Upper lobe of right lung (tissue), 1 donor: ENCODE data around the gene LENEP. TPM values are rescaled to one million over a fixed set of nuclear protein-coding genes. Genes with fewer than 3 reads are reported as not detected.

Source experiments
- ATAC-seq: fragments of 200-7000 bp; cut with Tn5 transposase; one replicate; pipeline ENCODE4 v1.9.1; 2020; ENCODE audit warnings: mild to moderate bottlenecking, moderate library complexity
- DNase-seq: peaks from one replicate; pipeline ENCODE4 v3.0.0-alpha.2; 2020
- H3K27ac ChIP-seq: fragments of 200-600 bp; one replicate; pipeline ENCODE4 v1.8.0; 2022
- H3K27me3 ChIP-seq: fragments of 200-600 bp; one replicate; pipeline ENCODE4 v1.8.0; 2022; ENCODE audit warnings: mild to moderate bottlenecking
- H3K36me3 ChIP-seq: fragments of 200-600 bp; one replicate; pipeline ENCODE4 v1.8.0; 2022
- H3K4me1 ChIP-seq: fragments of 200-600 bp; one replicate; pipeline ENCODE4 v1.8.0; 2022
- H3K4me3 ChIP-seq: fragments of 200-600 bp; one replicate; pipeline ENCODE4 v1.8.0; 2022; ENCODE audit warnings: mild to moderate bottlenecking
- H3K9me3 ChIP-seq: fragments of 200-600 bp; one replicate; pipeline ENCODE4 v1.8.0; 2022
- intact Hi-C: fragments of 100-400 bp; cut with DNase I; formaldehyde crosslinking; loops from one replicate; pipeline ENCODE4 v1.11.0; 2022
- total RNA-seq: library from RNA; stranded (reverse); fragmentation: NEBNext Ultra II Directional; extraction: Animal tissue kit (Norgen Biotek cat#: 25700); gene quantifications from one replicate; pipeline ENCODE4 v1.2.1, GENCODE V29; 2021
- TF ChIP-seq, protein P1 (sequence below): fragments of 200-600 bp; IDR thresholded peaks from one replicate; pipeline ENCODE4 v1.8.0; 2022; ENCODE audit warnings: antibody characterized with exemption
- donor health status: DM: no; HTN: yes; CAD: no; lungs with severe emphysema.

Gene LENEP
- total RNA-seq, 1 donor from 2014 or later = not detected

GRCh38 chr1:155024315-155024714 is 30.9 kb downstream of the LENEP start:
- ATAC-seq (no peak), DNase-seq (no peak)
- H3K9me3 ChIP-seq = no peaks in the 10 kb centered on the region
- no peak overlapping the region for H3K4me3 ChIP-seq
- intact Hi-C loops = no loop called here
- no peaks in the 10 kb centered on the region for H3K27me3 ChIP-seq
- H3K4me1 ChIP-seq = no peaks in the 10 kb centered on the region
- H3K27ac ChIP-seq = no peak overlapping the region
- no peaks in the 10 kb centered on the region for H3K36me3 ChIP-seq
- TF ChIP-seq, protein P1, sequence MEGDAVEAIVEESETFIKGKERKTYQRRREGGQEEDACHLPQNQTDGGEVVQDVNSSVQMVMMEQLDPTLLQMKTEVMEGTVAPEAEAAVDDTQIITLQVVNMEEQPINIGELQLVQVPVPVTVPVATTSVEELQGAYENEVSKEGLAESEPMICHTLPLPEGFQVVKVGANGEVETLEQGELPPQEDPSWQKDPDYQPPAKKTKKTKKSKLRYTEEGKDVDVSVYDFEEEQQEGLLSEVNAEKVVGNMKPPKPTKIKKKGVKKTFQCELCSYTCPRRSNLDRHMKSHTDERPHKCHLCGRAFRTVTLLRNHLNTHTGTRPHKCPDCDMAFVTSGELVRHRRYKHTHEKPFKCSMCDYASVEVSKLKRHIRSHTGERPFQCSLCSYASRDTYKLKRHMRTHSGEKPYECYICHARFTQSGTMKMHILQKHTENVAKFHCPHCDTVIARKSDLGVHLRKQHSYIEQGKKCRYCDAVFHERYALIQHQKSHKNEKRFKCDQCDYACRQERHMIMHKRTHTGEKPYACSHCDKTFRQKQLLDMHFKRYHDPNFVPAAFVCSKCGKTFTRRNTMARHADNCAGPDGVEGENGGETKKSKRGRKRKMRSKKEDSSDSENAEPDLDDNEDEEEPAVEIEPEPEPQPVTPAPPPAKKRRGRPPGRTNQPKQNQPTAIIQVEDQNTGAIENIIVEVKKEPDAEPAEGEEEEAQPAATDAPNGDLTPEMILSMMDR = no peak

- intact Hi-C loops = no loop called here
- H3K27me3 ChIP-seq = no peaks in the 10 kb centered on the region
- TF ChIP-seq, protein P1 = no peak
- DNase-seq = no peak
- no peaks in the 10 kb centered on the region for H3K9me3 ChIP-seq
- no peaks in the 10 kb centered on the region for H3K4me1 ChIP-seq
- H3K4me3 ChIP-seq = no peak overlapping the region
- ATAC-seq = no peak
- H3K36me3 ChIP-seq = no peaks in the 10 kb centered on the region
- no peak overlapping the region for H3K27ac ChIP-seq
These were observed 32.8 kb downstream of the LENEP start for GRCh38 chr1:155026154-155026553.

DNA sequence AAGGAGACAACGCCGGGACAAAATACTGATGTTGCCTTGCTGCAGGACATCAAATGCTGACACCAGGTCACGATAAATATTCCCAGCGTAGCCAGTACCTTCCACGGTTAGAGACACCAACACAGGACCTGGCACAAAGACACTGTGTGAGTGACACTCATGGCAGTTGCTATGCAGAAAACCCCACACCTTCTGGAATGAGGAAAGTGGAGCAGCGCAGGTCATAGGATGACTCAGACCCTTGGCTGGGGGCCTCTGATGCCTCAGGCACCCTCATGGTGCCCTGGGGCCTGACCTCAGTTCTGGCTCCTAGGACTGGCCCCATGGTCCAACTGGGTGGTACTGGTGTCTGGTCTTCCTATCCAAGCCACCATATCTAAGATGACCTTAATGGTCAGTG is 33.2 kb downstream of the LENEP start:
- no peak for ATAC-seq
- Histone ChIP-seq H3K4me3 (no peak overlapping the region), H3K36me3 (no peaks in the 10 kb centered on the region), H3K27me3 (no peaks in the 10 kb centered on the region), H3K9me3 (no peaks in the 10 kb centered on the region), H3K4me1 (no peaks in the 10 kb centered on the region), H3K27ac (no peak overlapping the region)
- TF ChIP-seq, protein P1 = no peak
- DNase-seq = no peak
- intact Hi-C loops = no loop called here

- no peaks in the 10 kb centered on the region for H3K36me3 ChIP-seq
- H3K4me1 ChIP-seq = no peaks in the 10 kb centered on the region
- intact Hi-C loops = no loop called here
- no peak overlapping the region for H3K27ac ChIP-seq
- TF ChIP-seq, protein P1 = no peak
- no peak overlapping the region for H3K4me3 ChIP-seq
- DNase-seq (no peak), ATAC-seq (no peak)
- H3K27me3 ChIP-seq = no peaks in the 10 kb centered on the region
- no peaks in the 10 kb centered on the region for H3K9me3 ChIP-seq
These were observed 36.3 kb downstream of the LENEP start for GRCh38 chr1:155029513-155030242.

GRCh38 chr1:155030243-155030795 is 36.9 kb downstream of the LENEP start:
- intact Hi-C loops = no loop called here
- H3K36me3 ChIP-seq = no peaks in the 10 kb centered on the region
- no peaks in the 10 kb centered on the region for H3K27me3 ChIP-seq
- no peaks in the 10 kb centered on the region for H3K4me1 ChIP-seq
- H3K27ac ChIP-seq = no peak overlapping the region
- TF ChIP-seq, protein P1 = no peak
- H3K9me3 ChIP-seq = no peaks in the 10 kb centered on the region
- DNase-seq (no peak), ATAC-seq (no peak)
- no peak overlapping the region for H3K4me3 ChIP-seq
